HG03280 (cell line): ENCODE data around the gene MAP3K13.
"Not testable (repeated sequence)": the region's sequence is repeated elsewhere in the genome, so short reads cannot be mapped to it uniquely, and the experiment has no call there.

Source experiments
- ATAC-seq: cut with Tn5 transposase; IDR thresholded peaks from one replicate; pipeline ENCODE4 v1.9.1; 2021; ENCODE audit warnings: mild to moderate bottlenecking, moderate library complexity; ENCODE audit not compliant: unreplicated experiment

Gene MAP3K13

DNA sequence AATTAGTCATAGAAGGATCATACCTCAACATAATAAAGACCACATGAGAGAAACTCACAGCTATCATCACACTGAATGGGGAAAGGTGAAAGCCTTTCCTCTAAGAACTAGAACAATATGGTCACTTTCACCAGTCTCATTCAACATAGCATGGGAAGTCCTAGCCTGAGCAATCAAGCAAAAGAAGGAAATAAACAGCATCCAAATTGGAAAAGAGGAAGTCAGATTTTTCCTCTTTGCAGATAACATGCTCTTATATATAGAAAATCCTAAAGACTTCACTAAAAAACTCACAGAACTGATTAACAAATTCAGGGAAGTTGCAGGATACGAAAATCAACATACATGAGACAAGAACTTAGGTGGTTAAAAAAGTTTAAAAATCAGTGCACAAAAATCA, 24.7 kb downstream of the MAP3K13 start:
- ATAC-seq, result no peak

- ATAC-seq, result no peak
These were observed 30.1 kb downstream of the MAP3K13 start for GRCh38 chr3:185393055-185393454.

DNA sequence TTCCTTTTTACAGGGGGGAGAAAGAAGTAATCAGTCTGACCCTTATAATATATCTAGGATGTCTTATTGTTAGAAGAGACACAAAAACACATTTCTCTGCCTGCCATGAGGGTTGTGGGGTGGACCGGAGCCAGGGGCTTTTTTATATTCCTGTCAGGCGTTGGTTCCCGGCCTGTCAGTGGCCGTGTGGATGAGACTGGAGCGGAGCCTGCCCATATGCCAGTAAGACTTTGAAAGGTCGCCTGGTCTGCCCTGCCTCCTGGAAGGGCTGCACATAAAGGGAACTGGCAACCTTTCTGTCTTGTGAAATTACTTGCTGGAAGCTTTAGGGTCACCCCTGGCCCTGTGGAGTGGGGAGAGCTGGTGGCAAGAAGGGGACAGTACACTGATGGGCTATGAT, 34.7 kb downstream of the MAP3K13 start:
- no peak for ATAC-seq

- ATAC-seq, result no peak
These were observed 37.1 kb downstream of the MAP3K13 start for GRCh38 chr3:185399737-185400667.

GRCh38 chr3:185400866-185401265, 37.9 kb downstream of the MAP3K13 start:
- ATAC-seq, result no peak

- no peak for ATAC-seq
These were observed 38.5 kb downstream of the MAP3K13 start for GRCh38 chr3:185401319-185401955.

GRCh38 chr3:185402561-185402960, 39.6 kb downstream of the MAP3K13 start:
- ATAC-seq, result no peak

DNA sequence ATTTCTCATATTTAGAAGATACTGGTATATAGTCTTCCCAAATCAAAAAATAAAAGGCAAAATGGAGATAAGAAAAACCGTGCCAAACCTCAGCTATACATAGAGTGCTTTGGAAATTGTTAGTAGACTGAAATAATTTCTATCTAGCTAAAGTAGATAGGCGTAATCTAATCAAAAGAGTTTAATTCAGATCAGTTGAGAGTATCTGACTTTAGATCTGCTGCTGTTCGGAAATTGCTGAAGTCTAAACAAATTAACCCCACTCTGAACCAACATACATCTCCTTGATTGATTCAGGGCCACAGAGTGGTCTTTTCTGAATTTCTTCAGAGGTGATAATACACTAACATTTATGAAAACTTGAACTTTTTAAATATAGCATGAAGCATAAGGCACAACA, 40.1 kb downstream of the MAP3K13 start:
- no peak for ATAC-seq

DNA sequence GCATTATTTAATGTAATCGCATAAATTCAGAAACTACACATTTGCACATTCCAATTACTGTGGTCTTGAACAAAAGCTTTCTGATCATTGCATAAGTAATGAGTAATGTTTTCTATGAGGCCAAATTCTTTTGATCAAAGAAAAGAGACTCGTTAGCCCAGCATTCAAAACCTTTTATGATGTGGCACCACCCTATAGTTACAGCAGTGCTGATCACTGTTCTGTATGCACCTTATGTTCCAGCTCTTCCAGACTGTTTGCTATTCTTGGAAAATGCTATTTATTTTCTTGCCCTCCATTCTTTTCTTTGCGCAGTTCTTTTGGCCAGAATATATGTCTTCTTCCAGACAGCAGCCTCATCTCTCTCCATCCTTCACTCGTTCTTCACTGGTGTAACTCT, 42.3 kb downstream of the MAP3K13 start:
- no peak for ATAC-seq

GRCh38 chr3:185405664-185406063, 42.7 kb downstream of the MAP3K13 start:
- ATAC-seq, result no peak

DNA sequence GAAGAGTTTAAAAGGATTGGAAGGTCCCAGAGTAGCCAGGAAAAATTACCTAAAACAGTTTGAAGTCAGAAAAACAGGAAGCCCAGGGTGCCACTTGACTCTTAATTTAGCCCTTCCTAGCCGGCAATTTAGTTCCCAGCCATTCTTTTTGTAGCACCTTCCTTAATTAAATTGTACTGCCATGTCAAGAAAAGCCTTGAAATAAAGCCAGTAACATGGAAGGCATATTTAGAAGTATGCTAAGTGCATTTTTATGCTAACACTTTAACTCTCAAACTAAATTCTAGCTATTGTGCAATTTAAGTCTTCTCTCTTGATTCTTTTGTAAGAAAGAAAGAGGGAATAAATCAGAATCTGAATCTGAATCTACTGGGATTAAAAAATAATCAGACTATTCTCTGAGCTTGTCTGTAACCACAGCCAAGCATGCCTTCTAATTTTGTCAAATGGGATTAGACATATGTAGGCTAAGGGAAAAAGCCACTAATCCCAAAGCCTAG, 43.2 kb downstream of the MAP3K13 start:
- no peak for ATAC-seq

DNA sequence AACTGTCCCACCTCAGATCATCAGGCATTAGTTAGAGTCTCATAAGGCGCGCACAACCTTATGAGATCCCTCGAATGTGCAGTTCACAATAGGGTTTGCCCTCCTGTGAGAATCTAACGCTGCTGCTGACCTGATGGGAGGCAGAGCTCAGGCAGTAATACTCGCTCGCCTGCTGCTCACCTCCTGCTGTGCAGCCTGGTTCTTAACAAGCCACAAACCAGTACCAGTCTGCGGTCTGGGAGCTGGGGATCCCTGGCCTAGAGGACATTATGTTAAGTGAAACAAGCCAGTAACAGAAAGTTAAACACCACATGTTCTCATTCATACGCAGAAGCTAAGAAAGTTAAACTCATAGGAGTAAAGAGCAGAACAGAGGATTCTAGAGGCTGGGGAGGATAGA, 47.0 kb downstream of the MAP3K13 start:
- no peak for ATAC-seq

DNA sequence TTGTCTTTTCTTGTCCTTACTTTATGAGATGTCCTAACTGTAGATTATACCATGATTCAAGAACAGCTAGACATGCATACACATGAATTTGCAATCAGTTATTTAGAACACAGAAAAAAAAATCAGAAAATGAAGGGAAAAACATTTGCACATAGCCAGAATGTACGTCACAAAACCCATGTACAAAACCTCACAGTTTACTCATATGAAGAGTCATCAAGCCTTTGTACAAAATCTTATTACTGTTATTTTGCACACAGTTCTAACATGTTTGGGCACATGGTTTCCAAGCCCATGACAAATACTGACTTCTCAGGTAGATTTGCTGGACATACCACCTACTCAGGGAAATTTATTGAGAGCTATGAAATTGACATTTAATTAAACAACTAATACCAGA, 48.2 kb downstream of the MAP3K13 start:
- ATAC-seq, result no peak

DNA sequence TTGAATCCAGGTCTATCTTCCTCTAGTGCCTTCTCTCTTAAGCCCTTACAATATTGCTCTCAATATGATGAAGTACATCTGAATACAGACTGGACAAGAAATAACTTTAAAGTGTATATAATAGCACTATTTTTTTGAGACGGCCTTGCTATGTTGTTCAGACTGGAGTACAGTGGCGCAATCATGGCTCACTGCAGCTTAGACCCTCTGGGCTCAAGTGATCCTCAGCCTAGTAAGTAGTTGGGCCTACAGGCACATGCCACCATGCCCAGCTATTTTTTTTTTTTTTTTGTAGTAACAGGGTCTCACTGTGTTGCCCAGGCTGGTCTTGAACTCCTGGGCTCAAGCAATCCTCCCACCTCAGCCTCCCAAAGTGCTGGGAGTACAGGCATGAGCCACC, 53.6 kb downstream of the MAP3K13 start:
- ATAC-seq, result no peak

DNA sequence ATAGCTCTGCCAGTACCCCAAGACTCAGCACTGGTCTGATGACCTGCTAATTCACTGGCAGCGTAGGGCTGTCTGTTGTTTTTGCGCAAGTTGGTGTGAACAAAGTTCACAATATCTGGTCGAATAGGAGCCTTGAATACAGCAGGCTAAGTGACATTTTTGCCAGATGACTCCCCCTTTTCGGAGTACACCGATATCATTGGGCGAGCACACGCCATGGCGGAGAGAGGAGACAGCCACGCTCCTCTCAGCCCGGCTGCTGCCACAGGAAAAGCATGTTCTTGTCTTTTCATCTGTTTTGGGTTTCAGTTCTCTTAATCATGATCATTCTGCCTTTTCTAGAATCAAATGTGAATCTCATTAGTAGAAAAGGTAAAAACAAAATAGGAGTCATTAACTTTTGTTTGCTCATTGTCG, 55.6 kb downstream of the MAP3K13 start:
- not testable (repeated sequence) for ATAC-seq

DNA sequence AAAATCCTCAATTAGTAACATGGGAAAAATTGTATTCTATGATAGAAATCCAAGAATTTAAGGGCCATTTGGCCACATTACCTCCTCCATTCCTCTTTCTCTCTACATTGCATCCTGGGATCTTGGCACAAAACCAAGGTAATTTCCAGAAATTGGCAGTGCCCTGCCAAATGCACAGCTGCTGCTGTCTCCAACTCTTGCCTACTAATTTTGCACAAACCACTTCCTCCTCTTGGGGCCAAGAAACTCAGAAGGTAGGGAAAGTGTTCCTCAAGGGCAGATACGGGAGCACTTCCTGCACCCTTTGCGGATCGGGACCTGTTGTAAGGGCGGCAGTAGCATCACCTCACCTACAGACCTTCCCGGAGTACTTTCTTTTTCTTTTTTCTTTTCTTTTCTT, 57.8 kb downstream of the MAP3K13 start:
- ATAC-seq, result no peak

GRCh38 chr3:185421577-185422232, 58.8 kb downstream of the MAP3K13 start:
- peak; percentile 63 for ATAC-seq

- no peak for ATAC-seq
These were observed 59.7 kb downstream of the MAP3K13 start for GRCh38 chr3:185422677-185423076.

GRCh38 chr3:185423178-185423577, 60.2 kb downstream of the MAP3K13 start:
- peak; percentile 56 for ATAC-seq

GRCh38 chr3:185424435-185424834, 61.5 kb downstream of the MAP3K13 start:
- no peak for ATAC-seq

- ATAC-seq, result no peak
These were observed 67.4 kb downstream of the MAP3K13 start for GRCh38 chr3:185430375-185430774.
